GM18526 (cell line): ENCODE results near the gene SLC25A51.

Experiments used
- POLR2A ChIP-seq: IDR thresholded peaks from 3 replicates; pipeline ENCODE4 v1.6.1; 2011; ENCODE audit not compliant: insufficient read length; ENCODE audit errors: extremely low read depth

The SLC25A51 gene, protein sequence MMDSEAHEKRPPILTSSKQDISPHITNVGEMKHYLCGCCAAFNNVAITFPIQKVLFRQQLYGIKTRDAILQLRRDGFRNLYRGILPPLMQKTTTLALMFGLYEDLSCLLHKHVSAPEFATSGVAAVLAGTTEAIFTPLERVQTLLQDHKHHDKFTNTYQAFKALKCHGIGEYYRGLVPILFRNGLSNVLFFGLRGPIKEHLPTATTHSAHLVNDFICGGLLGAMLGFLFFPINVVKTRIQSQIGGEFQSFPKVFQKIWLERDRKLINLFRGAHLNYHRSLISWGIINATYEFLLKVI

DNA sequence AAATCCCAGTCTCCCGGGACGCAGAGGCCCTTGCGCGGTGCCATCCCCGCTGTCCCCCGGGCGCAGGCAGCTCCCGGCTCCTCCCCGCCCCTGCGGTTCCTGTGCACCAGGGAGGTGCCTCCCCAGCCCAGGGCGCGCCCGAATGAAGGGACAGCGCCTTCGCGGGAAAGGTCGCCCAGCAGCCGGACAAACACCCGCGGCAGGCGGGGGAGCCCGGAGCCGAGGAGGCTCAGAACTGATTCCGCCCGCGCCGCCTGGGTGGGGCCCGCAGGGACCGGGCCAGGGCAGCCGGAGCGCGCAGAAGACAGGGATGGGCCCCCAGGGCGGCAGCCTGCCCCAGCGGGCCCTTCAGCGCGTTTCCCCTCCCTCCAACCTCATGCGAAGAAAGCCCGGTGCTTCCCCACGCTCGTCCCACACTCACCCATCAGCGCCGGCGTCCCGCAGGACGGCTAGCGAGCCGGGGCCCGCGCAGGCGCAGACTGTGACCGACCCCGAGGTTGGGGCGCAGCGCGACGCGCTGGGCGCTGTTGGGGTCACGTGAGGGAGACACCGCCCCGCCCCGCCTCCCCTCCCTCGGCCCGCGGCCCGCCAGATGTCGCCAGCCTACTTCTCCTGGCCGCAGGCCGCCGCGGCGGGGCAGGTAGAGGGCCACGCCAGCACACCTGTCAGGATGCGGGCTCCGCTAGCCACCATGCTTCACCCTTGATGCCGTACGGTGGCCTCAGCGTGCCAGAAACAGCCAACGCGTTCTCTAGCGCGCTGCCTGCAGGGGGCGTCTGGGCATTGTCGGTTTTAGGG is at the start of gene SLC25A51:
Gene SLC25A51 (minus strand): TSS at position 481 of the 798 bp plus-strand sequence. CDS start 15,577 bp downstream, outside the sequence.
- TF ChIP-seq POLR2A, result peak; percentile 73

DNA sequence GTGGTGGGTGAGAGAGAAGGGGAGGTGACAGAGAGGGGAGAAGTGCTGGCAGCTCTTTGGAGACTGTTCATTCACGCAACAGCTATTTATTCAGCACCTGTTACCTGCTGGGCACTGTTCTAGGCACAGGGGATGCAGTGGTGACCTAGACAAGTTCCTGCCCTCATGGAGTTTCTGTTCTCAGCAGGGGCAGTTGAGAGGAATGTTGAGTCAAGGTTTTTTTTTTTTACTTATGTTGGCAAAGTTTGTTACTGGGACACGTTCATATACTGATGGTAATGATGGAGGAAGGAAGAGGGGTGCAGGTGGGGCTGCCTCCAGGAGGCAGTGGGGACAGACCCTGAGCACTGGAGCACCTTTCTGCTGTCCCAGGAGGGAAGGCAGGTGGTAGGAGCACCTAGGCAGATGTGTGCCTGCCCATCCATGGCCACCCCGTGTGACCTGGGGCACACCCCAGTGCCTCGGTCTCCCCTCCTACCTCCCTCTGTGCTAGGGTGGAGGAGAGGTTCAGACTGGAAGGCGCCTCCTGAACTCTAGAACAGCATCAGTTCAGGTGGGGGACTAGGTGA is 49.4 kb upstream of the SLC25A51 start:
- TF ChIP-seq POLR2A, result no peak

GRCh38 chr9:37952731-37953130 is 48.8 kb upstream of the SLC25A51 start:
- TF ChIP-seq POLR2A, result no peak

- no peak for TF ChIP-seq POLR2A
These were observed 47.9 kb upstream of the SLC25A51 start for GRCh38 chr9:37951671-37952449.

- no peak for TF ChIP-seq POLR2A
These were observed 46.6 kb upstream of the SLC25A51 start for GRCh38 chr9:37950561-37950960.

- TF ChIP-seq POLR2A, result no peak
These were observed 45.6 kb upstream of the SLC25A51 start for GRCh38 chr9:37949576-37949975.

- no peak for TF ChIP-seq POLR2A
These were observed 44.6 kb upstream of the SLC25A51 start for GRCh38 chr9:37948417-37948980.

DNA sequence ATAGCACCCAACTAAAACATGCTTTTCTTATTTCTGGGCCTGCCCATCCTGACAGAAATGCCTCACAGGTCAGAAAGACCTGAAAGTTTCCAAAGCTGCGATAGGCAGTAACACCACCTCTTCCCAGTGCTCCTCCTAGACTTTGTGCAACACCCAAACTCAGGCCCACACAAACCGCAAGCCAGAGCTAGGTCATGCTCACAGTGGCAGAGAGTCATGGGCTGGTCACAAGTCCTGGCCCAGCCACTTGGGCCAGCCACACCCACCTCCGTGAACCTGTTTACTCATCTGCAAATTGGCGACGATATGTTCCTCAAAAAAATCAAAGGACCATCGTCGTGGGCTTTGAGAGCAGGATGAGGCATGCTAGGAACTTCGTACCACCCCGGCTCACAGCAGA is 44.0 kb upstream of the SLC25A51 start:
- no peak for TF ChIP-seq POLR2A

DNA sequence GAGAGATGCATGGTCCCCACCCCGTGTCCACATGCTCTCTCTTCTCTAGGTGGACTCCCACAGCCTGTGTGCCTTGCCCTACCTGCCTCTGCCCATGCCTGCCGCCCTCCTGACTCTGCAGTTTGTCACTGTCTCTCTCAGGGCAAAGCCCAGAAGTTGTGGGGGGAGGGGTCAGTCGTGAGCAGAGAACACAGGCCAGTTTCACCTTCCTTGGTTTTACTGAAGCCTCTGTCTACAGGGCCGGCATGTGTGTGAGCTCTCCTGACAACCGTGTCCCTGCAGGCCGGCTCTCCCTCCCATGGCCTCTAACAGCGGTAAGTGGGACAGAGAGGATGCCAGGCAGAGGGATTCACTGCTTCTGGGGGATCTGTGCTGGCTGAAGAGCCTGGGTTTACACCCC is 43.5 kb upstream of the SLC25A51 start:
- no peak for TF ChIP-seq POLR2A

DNA sequence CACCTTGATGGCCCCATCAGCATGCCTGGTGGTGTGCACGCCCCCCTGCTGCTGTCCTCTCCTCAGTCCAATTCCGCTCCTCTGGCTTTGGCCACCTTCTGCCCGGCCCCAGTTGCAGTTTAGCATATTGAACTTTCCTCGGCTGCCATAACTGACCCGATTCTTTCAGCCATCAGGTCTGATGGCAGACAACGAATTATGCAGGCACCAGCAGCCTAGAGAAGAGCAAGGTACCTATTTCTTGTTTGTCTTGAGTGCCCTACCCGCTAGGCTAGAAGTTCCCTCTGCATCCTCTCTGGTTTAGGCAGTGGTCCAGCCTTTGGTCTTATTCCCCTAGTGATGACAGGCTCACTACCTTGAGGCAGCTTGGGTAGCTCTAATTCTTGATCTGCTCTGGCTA is 43.0 kb upstream of the SLC25A51 start:
- no peak for TF ChIP-seq POLR2A

- TF ChIP-seq POLR2A, result no peak
These were observed 42.1 kb upstream of the SLC25A51 start for GRCh38 chr9:37946041-37946440.

GRCh38 chr9:37944671-37945481 is 40.9 kb upstream of the SLC25A51 start:
- TF ChIP-seq POLR2A, result no peak

DNA sequence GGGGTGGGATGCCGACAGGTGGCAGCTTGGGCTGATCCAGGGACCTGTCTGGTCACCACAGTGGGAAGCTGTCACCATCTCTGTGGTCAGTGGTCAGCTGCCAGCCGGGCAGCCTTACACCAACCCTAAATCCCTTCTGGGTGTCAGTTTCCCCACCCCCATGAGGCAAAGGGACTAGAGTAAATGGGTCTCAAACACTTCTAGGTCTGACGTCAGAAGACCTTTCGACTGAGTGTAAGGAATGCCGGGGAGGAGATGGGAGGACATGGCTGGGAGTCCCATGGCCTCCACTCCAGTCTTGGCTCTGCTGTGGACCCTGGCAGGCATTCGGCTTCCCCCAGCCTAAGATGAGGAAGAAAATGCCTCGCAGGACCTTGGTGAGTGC is 40.3 kb upstream of the SLC25A51 start:
- no peak for TF ChIP-seq POLR2A
